Right renal cortex interstitium (tissue), 3 donors: ENCODE results near the gene GAL3ST1. TPM values are rescaled to one million over a fixed set of nuclear protein-coding genes. Genes with fewer than 3 reads are reported as not detected.
"Not testable (repeated sequence)": the region's sequence is repeated elsewhere in the genome, so short reads cannot be mapped to it uniquely, and the experiment has no call there.

Experiments used
- DNase-seq, 3 donors: peaks; one replicate each; pipeline ENCODE4 v3.0.0-alpha.2; 2013; ENCODE audit warnings: low read depth in 3 of 3, low spot score in 2 of 3
- polyA plus RNA-seq, 3 donors: library from polyadenylated mRNA; unstranded; fragments of 120-200 nt; gene quantifications; one replicate each; pipeline ENCODE4 v1.2.1, GENCODE V29; 2013; ENCODE audit not compliant: insufficient read length in 3 of 3

The GAL3ST1 gene
- polyA plus RNA-seq, 3 donors, result 18.6 to 27.1 (median 19.4) TPM

GRCh38 chr22:30566125-30566524 is 8.3 kb downstream of the GAL3ST1 start:
- DNase-seq, result no peak

DNA sequence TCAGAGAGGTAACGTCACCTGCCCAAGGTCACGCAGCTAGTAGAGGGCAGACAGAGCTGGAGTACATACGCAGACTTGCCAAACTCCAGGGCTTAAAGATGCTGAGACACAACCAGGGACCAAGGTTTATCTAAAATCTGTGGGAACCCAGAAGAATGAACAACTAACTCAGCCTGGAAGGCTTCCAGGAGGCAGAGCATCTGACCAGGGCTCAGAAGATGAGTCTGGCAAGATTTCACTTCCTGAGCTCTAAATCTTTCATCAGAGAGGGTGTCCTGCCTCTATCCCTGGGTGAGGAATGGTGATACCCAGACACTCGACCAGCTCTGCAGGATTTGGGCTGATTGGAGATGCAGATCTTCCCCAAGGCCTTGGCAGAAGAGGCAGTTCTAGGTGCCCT is 9.1 kb downstream of the GAL3ST1 start:
- no peak for DNase-seq

- no peak for DNase-seq
Observed at GRCh38 chr22:30564761-30565119, 9.7 kb downstream of the GAL3ST1 start.

DNA sequence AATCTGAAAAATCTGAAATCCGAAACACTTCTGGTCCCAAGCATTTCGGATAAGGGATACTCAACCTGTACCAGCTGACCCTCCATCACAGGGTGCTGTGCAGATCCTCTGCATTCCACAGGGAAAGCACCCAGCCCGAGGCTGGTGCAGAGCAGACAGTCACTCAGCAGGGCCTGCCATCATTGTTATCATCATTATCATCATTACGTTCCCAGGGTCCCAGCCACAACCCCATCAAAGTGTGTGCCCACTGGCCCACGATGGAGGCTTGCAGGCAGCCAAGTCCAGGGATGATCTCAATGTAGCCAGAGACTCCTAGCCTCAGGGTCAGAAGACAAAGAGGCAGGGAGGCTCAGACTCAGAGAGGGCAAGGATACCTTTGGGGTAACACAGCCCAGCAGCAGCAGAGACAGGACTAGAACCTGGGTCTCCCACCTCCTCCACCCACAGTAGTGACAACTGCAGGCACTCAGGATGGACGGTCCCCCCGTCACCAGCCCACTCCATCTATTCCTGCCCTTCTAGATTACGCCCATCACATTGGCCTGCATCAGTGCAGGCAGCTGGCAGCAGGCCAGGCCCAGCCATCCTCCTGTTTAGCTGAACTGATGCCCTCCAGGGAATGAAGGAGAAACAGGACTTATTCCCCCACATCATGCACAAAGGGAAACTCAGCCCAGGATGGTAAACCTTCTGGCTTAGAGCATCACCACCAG is 10.3 kb downstream of the GAL3ST1 start:
- DNase-seq, result no peak

DNA sequence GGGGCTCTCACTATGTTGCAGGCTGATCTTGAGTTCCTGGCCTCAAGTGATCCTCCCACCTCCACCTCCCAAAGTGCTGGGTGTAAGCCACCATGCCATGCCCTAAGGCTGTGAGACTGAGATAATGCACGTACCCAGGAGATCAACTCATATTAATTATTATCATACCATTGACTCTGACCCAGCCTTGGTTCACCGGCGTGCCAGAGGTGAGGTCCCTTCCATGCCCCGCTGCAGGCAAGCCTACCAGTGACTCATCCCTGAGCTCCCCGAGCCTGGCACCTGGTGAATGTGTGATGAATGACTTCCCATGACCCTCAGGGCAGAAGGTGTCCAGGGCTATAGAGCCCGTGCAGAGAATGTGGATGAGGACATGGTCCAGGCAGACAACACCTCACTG is 12.1 kb downstream of the GAL3ST1 start:
- no peak for DNase-seq

GRCh38 chr22:30561402-30562189 is 12.9 kb downstream of the GAL3ST1 start:
- no peak for DNase-seq

GRCh38 chr22:30560643-30561202 is 13.7 kb downstream of the GAL3ST1 start:
- not testable (repeated sequence) for DNase-seq

- DNase-seq, result no peak
Observed at GRCh38 chr22:30559889-30560288, 14.6 kb downstream of the GAL3ST1 start.

- DNase-seq, result no peak
Observed at GRCh38 chr22:30557243-30557642, 17.2 kb downstream of the GAL3ST1 start.

- DNase-seq, result no peak
Observed at GRCh38 chr22:30556388-30556787, 18.1 kb downstream of the GAL3ST1 start.

DNA sequence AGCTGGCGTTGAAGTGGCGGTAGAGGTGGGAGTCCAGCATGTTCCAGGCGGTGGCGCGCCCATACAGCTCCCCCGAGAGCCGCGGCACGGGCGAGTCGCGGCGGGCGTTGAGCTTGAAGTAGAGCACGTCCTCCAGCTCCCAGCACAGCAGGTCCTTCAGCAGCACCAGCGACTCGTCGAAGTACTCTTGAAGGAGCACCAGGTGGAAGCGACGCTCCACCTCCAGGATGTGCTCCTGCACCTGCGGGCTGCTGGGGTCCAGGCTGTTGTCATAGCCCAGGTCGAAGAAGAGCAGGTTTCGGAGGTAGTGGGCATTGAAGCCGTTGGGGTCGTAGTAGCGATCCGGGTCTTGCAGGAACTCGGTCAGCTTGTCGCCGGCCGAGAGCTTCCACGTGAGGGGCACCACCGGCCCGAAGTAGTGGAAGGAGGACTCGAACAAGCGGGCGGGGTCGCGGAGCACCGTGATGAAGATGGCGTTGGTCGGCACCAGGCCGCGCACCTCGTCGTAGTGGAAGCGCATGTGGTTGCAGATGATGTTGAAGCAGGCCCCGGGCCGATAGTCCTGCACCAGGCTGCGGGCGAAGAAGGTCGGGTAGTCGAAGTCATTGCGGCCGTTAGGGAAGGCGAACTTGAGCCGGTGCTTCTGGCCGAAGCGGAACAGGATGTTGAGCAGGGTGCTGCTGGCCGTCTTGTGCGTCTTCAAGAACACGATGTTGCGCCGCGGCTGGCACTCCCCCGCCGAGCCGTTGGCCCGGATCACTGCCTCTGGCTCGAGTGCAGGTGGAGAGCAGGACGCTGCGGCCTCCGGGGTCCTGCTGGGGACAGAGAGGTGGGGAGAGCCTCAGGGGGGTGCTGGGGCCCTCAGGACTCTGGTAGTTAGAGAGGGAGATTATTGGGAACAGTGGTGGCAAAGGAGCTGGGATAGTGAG is 18.9 kb downstream of the GAL3ST1 start:
- DNase-seq, result no peak

GRCh38 chr22:30553971-30554370 is 20.5 kb downstream of the GAL3ST1 start:
- no peak for DNase-seq

- DNase-seq, result no peak
Observed at GRCh38 chr22:30552719-30553118, 21.7 kb downstream of the GAL3ST1 start.

GRCh38 chr22:30551813-30552212 is 22.7 kb downstream of the GAL3ST1 start:
- not testable (repeated sequence) for DNase-seq

DNA sequence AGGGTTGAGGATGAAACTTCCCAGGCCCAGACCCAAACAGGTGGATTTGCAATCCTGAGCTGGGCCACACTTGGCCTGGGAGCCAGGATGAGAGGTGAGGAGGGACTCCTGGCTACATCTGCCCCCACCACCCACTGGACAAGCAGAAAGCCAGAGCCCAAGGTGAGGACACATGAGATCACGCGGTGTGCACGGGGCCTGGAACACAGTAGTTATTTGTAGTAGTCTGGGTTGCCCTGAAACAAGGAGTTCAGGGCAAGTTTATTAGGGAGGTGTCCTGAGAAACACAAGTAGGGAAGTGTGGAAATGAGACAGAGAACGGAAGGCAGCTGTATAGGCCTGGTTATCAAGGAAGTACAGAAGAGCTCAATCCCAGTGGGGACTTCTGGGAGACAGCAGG is 27.3 kb downstream of the GAL3ST1 start:
- DNase-seq, result no peak

DNA sequence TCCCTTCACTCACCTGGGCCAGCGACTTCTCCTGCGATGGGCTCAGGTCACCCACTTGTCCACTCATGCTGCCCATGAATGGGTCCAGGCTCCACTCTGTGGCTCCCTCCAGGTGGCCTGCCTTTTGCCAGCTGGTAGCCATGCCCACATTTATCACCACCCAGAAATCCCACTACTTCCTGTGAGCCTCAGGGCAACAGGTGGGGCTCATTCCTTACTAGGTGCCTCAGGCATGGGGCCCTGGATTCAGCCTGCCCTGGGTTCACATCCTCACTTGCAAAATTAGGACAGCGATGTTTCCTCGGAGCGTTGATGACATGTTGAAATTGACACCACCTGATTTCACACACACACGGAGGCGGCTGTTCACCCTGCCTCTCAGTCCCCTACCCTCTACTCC is 27.8 kb downstream of the GAL3ST1 start, which contains the start of gene SEC14L6:
SEC14L6 (minus strand) TSS at position 126 of the 400 bp plus-strand sequence; CDS start at position 67, 59 bp downstream.
- DNase-seq, result no peak

DNA sequence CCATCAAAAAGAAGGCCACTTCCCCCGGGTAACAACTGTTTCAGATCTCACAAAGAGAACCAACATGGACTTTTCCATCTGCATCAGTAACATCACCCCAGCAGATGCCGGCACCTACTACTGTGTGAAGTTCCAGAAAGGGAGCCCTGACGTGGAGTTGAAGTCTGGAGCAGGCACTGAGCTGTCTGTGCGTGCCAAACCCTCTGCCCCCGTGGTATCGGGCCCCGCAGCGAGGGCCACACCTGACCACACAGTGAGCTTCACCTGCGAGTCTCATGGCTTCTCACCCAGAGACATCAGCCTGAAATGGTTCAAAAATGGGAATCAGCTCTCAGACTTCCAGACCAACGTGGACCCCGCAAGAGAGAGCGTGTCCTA is 31.7 kb downstream of the GAL3ST1 start:
- DNase-seq, result no peak

DNA sequence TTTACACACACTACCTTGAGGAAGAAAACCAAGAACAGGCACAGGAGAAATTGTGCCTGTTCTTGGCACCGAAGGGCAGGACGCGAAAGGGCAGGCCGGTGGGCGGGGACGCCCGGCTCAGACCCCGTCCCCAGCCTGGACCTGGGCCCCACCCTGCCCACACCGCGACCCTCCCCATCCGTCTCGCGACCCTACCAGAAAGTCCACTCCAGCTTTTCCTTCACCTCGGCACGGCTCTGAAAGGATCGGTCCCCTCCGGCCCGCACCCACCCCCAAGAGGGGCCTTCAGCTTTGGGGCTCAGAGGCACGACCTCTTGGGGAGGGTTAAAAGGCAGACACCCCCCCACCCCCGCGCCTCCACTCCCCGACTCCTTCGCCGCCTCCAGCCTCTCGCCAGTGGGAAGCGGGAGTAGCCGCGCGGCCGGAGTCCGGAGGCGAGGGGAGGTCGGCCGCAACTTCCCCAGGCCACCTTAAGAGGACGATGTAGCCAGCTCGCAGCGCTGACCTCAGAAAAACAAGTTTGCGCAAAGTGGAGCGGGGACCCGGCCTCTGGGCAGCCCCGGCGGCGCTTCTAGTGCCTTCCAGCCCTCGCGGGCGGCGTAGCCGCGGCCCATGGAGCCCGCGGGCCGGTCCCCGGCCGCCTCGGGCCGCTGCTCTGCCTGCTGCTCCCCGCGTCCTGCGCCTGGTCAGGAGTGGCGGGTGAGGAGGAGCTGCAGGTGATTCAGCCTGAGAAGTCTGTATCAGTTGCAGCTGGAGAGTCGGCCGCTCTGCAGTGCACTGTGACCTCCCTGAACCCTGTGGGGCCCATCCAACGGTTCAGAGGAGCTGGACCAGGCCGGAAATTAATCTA is 32.3 kb downstream of the GAL3ST1 start:
- DNase-seq, result peak in 1 of 3 donors; percentile 40

DNA sequence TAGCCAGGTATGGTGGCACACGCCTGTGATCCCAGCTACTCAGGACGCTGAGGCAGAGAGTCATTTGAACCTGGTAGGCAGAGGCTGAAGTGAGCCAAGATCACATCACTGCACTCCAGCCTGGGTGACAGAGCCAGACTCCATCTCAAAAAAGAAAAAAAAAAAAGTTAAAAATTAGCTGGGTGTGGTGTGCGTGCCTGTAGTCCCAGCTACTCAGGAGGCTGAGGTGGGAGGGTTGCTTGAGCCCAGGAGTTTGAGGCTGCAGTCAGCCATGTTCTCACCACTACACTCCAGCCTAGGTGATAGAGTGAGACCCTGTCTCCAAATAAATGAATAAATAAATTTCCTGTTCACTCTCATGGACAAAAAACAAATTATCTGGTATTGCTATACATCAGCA is 33.0 kb downstream of the GAL3ST1 start:
- DNase-seq, result not testable (repeated sequence)

- DNase-seq, result no peak
Observed at GRCh38 chr22:30539368-30539767, 35.1 kb downstream of the GAL3ST1 start.
